Activated CD8-positive, alpha-beta T cell treated with anti-CD3 and anti-CD28 coated beads for 36 hours (primary cell): ENCODE data around the gene SMIM27. TPM values are rescaled to one million over a fixed set of nuclear protein-coding genes. Genes with fewer than 3 reads are reported as not detected.
A peak's percentile ranks its signal among the peaks of the same experiment; 100 is the strongest.

Source experiments
- ATAC-seq: fragments of 200-7000 bp; cut with Tn5 transposase; one replicate; pipeline ENCODE4 v1.10.0; 2021; ENCODE audit warnings: mild to moderate bottlenecking, moderate library complexity
- CTCF ChIA-PET: fragments of 350-600 bp; sonication (Branson Sonifier 250); formaldehyde crosslinking; loops from one replicate; lab custom pipeline; 2021; ENCODE audit warnings: antibody characterized with exemption; lab: Charles Lee
- POLR2A ChIA-PET: fragments of 350-600 bp; sonication (Branson Sonifier 250); formaldehyde crosslinking; loops from one replicate; lab custom pipeline; 2021; ENCODE audit warnings: antibody characterized with exemption; lab: Charles Lee
- DNase-seq: peaks from one replicate; pipeline ENCODE4 v3.0.0-alpha.2; 2020
- H3K27ac Mint-ChIP-seq: one replicate; pipeline ENCODE4 v1.8.0; 2021; ENCODE audit warnings: mild to moderate bottlenecking, mixed read lengths
- H3K27me3 Mint-ChIP-seq: one replicate; pipeline ENCODE4 v1.8.0; 2021; ENCODE audit warnings: mixed read lengths
- H3K36me3 Mint-ChIP-seq: one replicate; pipeline ENCODE4 v1.8.0; 2021; ENCODE audit warnings: low read depth, mixed read lengths
- H3K4me1 Mint-ChIP-seq: one replicate; pipeline ENCODE4 v1.8.0; 2021; ENCODE audit warnings: low read depth, mixed read lengths
- H3K4me3 Mint-ChIP-seq: one replicate; pipeline ENCODE4 v1.8.0; 2021; ENCODE audit warnings: mild to moderate bottlenecking, moderate library complexity, mixed read lengths
- H3K9me3 Mint-ChIP-seq: one replicate; pipeline ENCODE4 v1.8.0; 2021; ENCODE audit warnings: mixed read lengths
- intact Hi-C: fragments of 100-400 bp; cut with micrococcal nuclease; formaldehyde crosslinking; loops from one replicate; pipeline ENCODE4 v1.10.0; 2022
- total RNA-seq, 2 experiments: library from RNA; stranded (reverse); gene quantifications; one replicate each; pipeline ENCODE4 v1.2.3, GENCODE V29; 2021
- TF ChIP-seq, protein P1 (sequence below): fragments of 200-600 bp; IDR thresholded peaks from one replicate; pipeline ENCODE4 v1.8.0; 2022; ENCODE audit warnings: antibody characterized with exemption, mild to moderate bottlenecking

SMIM27 gene
- total RNA-seq, 2 experiments from 2014 or later: 28.0 to 30.9 TPM

DNA sequence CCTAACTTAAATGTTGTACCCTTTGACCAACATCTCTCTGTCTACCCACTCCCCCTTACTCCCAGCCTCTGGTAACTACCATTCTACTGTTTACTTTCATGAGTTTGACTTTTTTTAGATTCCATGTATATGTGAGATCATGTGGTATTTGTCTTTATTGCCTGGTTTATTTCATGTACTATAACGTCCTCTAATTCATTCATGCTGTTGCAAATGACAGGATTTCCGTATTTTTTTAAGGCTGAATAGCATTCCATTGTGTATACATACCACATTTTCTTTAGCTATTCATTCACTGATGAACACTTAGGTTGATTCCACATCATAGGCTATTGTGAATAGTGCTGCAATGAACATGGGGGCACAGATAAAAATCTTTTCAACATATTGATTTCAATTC lies 32.7 kb downstream of the SMIM27 start:
- peaks cover 17% of the 10 kb centered on the region for H3K27me3 Mint-ChIP-seq
- DNase-seq (no peak), ATAC-seq (no peak)
- H3K4me3 Mint-ChIP-seq: no peak overlapping the region
- CTCF ChIA-PET: interaction anchor here (10.0 kb wide), 1 partner anchor 207 kb away, joined by 477 read pairs; no protein-coding TSS in a partner anchor
- no peak overlapping the region for H3K27ac Mint-ChIP-seq
- H3K9me3 Mint-ChIP-seq: no peaks in the 10 kb centered on the region
- H3K36me3 Mint-ChIP-seq: no peaks in the 10 kb centered on the region
- intact Hi-C loops: no loop called here
- POLR2A ChIA-PET: no interaction called here
- no peaks in the 10 kb centered on the region for H3K4me1 Mint-ChIP-seq
- TF ChIP-seq, protein P1, sequence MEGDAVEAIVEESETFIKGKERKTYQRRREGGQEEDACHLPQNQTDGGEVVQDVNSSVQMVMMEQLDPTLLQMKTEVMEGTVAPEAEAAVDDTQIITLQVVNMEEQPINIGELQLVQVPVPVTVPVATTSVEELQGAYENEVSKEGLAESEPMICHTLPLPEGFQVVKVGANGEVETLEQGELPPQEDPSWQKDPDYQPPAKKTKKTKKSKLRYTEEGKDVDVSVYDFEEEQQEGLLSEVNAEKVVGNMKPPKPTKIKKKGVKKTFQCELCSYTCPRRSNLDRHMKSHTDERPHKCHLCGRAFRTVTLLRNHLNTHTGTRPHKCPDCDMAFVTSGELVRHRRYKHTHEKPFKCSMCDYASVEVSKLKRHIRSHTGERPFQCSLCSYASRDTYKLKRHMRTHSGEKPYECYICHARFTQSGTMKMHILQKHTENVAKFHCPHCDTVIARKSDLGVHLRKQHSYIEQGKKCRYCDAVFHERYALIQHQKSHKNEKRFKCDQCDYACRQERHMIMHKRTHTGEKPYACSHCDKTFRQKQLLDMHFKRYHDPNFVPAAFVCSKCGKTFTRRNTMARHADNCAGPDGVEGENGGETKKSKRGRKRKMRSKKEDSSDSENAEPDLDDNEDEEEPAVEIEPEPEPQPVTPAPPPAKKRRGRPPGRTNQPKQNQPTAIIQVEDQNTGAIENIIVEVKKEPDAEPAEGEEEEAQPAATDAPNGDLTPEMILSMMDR: no peak

DNA sequence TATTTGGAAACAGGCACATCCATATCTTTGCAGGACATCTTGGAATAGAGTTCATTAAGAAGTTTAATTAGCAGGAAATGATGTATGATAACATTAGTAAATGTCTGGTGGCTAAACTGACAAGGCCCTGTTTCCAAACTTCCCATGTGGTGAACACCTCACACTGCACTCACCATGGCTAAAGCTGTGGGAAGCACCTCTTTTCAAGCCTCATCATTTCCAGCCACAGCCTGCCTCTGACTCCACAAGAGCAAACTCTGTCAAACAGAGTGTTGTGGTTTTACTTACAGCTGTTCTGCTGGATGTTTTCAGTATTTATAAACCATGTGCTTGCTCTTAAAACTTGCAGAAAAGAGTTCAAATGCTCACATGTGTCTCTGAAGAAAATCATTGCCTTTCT lies 35.8 kb downstream of the SMIM27 start:
- Mint-ChIP-seq H3K9me3 (no peaks in the 10 kb centered on the region), H3K4me1 (no peaks in the 10 kb centered on the region), H3K27ac (no peak overlapping the region), H3K4me3 (no peak overlapping the region), H3K36me3 (no peaks in the 10 kb centered on the region), H3K27me3 (peaks cover 18% of the 10 kb centered on the region)
- intact Hi-C loops: no loop called here
- ChIA-PET POLR2A (no interaction called here), CTCF (interaction anchor here (1.2 to 6.5 kb wide), 6 partner anchors 7 to 381 kb away, joined by 3 to 50 read pairs (median 24); partner anchors contain the start of gene NDUFB6)
- ATAC-seq (peak; percentile 67), DNase-seq (peak; percentile 42)
- TF ChIP-seq, protein P1: no peak

DNA sequence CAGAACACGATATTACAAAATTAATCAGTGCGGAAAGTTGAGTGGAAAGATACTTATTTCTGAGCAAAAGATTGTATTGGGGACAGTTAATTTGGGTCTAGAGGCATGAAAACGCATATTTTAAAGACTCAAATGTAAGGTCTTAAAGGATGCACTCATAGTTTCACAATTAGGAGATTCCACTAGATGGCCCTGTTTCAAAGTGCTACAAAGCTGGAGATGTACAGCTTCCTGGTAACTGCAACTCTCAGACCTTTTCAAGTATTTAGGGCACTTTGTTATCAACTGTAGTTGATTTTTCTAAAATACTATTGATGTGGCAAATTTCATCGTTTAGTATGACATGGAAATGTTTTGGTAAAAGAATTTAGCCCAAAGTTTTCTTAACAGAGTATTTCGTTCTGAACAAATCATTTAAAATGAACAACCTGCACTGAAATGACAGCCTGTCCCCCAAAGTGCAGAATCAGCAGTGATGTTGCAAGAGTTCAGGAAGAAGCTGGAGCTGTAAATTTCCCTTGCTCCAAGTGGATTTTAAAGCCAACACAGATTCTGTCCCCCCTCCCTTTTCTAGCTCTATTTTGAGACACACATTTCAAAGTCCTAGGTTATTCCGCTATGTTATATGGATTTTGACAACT lies 37.1 kb downstream of the SMIM27 start:
- ChIA-PET CTCF (interaction anchor here (1.0 to 6.5 kb wide), 9 partner anchors 8 to 379 kb away, joined by 3 to 50 read pairs (median 9); partner anchors contain the start of gene NDUFB6), POLR2A (no interaction called here)
- Mint-ChIP-seq H3K4me1 (no peaks in the 10 kb centered on the region), H3K4me3 (no peak overlapping the region), H3K27ac (no peak overlapping the region), H3K36me3 (no peaks in the 10 kb centered on the region), H3K27me3 (peaks cover 19% of the 10 kb centered on the region), H3K9me3 (no peaks in the 10 kb centered on the region)
- ATAC-seq: peak; percentile 47
- intact Hi-C loops: no loop called here
- DNase-seq: no peak
- TF ChIP-seq, protein P1: no peak

DNA sequence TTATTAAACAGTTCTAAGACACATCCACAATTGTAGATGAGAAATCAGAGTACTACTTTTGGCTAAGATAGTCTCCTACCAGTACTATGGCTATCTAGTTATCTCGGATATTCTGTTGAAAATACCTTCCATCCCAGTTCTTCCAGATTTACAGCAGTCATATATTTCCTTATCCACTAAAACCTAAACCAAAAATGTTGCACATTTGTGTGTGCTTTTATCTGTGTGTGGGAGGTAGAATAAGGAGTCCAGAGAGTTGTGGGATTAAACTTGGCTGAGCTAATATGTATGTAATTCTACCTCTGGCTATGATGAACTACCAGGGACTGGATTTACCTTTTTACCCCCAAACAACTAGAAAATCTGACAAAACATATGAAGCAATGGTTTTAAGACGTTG lies 38.3 kb downstream of the SMIM27 start:
- POLR2A ChIA-PET: no interaction called here
- no peaks in the 10 kb centered on the region for H3K4me1 Mint-ChIP-seq
- intact Hi-C loops: no loop called here
- no peak overlapping the region for H3K4me3 Mint-ChIP-seq
- DNase-seq (no peak), ATAC-seq (no peak)
- H3K36me3 Mint-ChIP-seq: no peaks in the 10 kb centered on the region
- peaks cover 16% of the 10 kb centered on the region for H3K27me3 Mint-ChIP-seq
- H3K27ac Mint-ChIP-seq: no peak overlapping the region
- H3K9me3 Mint-ChIP-seq: no peaks in the 10 kb centered on the region
- CTCF ChIA-PET: interaction anchor here (2.8 to 6.5 kb wide), 3 partner anchors 10 to 378 kb away, joined by 25 to 50 read pairs (median 46); no protein-coding TSS in a partner anchor
- TF ChIP-seq, protein P1: no peak

DNA sequence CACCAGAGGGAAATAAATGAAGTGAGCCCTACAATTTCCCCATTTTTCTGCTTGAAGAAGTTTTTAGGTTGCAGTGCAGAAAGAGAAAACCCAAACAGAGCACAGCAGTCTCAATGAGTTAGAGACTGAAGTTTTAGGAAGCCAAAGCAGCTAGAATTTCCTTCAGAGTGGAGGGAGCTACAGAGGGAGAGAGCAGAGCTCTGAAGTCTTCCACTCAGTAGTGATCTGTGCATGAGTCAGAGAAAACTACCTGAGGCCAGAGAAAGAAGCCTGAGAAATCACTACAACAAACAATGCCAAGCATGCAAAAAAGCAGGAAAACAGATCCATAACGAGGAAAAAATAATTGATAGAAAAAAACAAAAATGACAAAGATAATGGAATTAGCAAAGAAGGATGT lies 38.8 kb downstream of the SMIM27 start:
- no peaks in the 10 kb centered on the region for H3K9me3 Mint-ChIP-seq
- H3K27me3 Mint-ChIP-seq: peaks cover 14% of the 10 kb centered on the region
- intact Hi-C loops: no loop called here
- POLR2A ChIA-PET: no interaction called here
- H3K36me3 Mint-ChIP-seq: no peaks in the 10 kb centered on the region
- no peaks in the 10 kb centered on the region for H3K4me1 Mint-ChIP-seq
- no peak for ATAC-seq
- H3K27ac Mint-ChIP-seq: no peak overlapping the region
- TF ChIP-seq, protein P1: no peak
- CTCF ChIA-PET: interaction anchor here (4.0 to 6.5 kb wide), 2 partner anchors 10 to 212 kb away, joined by 46 to 50 read pairs; no protein-coding TSS in a partner anchor
- DNase-seq: no peak
- no peak overlapping the region for H3K4me3 Mint-ChIP-seq
